CD4-positive, alpha-beta T cell treated with Interleukin-15 for 4 hours (primary cell): Measurements from ENCODE around the gene DDA1.
A peak's percentile ranks its signal among the peaks of the same experiment; 100 is the strongest.
"Not testable (repeated sequence)": the region's sequence is repeated elsewhere in the genome, so short reads cannot be mapped to it uniquely, and the experiment has no call there.

Source experiments
- DNase-seq: peaks from one replicate; pipeline ENCODE4 v3.0.0-alpha.2; 2020; ENCODE audit warnings: low spot score

The DDA1 gene

DNA sequence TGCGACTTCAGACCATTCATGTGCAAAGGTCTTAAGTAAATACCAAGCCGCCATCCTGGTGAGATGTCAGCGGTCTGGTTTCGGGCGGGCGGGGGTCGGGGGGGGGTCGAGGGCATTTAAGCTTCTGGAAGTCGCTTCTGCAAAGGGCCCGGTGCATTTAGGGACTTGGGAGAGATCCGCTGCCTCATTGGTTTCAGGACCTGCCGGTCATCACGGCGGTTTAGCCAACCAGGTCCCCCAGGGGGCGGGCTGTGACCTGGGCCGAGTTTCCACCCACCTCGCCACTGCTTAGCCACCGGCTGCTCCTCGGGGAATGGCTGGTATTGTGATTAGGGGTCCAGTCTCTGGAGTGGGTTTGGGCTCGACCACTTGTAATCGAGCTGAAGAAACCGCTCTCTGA lies 19.9 kb upstream of the DDA1 start:
- peak; percentile 18 for DNase-seq

DNA sequence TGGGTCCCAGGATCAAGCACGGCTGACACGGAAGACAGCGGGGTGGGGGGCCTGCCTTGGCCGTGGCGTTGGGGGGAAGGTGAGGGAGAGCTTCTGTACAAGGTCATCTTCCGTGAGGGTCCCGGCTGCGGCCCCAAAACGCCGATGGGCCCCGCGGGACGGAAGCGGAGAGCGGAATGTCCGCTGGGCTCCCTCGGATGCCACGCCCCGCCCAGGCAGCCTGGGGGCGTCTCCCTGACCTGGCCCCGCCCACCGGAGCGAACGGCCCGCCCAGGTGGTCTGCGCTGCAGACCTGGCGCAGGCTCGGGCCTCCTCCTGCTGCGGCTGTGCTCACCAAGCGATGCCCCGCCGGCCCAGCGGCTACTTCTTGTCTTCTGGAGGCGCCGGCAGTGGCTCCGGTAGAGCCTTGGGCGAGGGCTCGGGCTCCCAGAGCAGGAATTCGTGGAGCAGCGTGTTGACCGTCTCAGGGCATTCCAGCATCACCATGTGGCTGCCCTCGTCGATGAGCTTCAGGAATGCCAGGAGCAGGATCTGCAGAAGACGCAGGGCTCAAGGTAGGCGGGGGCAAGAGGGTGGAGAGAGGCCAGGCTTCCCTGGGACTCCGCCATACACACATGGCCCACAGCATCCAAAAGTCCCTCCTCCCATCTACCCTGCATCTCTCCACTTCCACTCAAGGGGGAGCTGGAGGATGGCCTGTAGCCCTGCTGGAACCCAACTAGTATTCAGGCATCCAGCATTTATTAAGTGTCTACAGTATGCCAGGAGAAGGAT lies 16.9 kb upstream of the DDA1 start:
- peak; percentile 81 for DNase-seq

- no peak for DNase-seq
Observed at GRCh38 chr19:17293605-17294004, 15.8 kb upstream of the DDA1 start.

DNA sequence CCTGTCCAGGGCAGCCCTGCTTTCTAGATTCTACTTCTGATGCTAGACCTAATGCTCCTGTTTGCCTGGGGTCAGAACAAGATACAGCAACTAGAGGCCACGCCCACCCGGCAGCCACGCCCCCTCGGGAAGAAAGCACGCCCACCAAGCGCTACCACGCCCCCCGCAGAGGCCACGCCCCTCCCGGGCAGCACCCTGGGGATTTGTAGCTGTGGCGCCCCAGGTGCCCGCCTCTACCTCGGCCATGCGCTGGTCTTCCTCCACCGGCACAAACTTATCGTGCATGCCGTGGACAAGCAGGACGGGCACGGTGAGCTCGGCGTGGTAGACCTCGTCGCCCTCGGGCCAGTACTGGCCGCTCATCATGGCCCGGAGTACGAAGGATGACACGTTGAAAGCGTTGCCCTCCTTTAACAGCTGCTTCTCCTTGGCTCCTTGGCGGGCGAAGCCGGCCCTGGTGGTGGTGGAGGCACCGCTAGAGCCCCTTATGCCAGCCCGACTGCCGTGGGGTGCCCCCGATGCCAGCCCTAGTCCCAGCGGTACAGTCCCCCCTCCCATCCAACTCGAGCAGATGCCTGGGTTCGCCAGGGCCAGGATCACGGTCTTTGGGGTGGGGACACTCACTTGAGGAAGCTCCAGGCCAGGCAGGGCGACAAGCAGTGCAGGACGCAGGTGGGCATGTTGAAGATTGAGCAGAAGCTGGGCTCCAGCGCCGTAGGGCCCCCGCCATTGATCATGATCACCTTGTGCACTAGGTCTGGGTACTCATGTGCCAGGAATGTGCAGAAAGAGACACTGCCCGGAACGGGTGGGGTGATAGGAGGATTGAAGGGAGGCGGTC lies 15.1 kb upstream of the DDA1 start:
- peak; percentile 25 for DNase-seq

GRCh38 chr19:17295551-17295950 lies 13.8 kb upstream of the DDA1 start:
- DNase-seq = not testable (repeated sequence)

- DNase-seq = no peak
Observed at GRCh38 chr19:17296273-17296672, 13.1 kb upstream of the DDA1 start.

DNA sequence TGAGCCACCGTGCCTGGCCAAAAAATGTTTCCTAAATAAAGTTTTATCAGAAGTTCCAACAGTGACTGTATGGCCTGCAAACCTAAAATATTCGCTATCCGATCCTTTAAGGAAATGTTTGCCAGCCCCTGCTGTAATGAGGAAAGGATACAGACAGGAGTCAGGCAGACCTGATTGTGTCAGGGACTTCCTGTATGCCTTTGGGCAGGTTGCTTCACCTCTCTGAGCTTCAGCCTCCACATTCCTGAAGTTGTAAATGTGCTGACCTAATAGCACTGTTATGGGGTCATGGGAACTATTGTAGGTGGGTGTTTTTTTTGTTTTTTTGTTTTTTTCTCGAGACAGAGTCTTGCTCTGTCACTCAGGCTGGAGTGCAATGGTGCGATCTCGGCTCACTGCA lies 12.4 kb upstream of the DDA1 start:
- DNase-seq = no peak

GRCh38 chr19:17300992-17301619 lies 8.3 kb upstream of the DDA1 start:
- no peak for DNase-seq

GRCh38 chr19:17302391-17303166 lies 6.8 kb upstream of the DDA1 start:
- no peak for DNase-seq

DNA sequence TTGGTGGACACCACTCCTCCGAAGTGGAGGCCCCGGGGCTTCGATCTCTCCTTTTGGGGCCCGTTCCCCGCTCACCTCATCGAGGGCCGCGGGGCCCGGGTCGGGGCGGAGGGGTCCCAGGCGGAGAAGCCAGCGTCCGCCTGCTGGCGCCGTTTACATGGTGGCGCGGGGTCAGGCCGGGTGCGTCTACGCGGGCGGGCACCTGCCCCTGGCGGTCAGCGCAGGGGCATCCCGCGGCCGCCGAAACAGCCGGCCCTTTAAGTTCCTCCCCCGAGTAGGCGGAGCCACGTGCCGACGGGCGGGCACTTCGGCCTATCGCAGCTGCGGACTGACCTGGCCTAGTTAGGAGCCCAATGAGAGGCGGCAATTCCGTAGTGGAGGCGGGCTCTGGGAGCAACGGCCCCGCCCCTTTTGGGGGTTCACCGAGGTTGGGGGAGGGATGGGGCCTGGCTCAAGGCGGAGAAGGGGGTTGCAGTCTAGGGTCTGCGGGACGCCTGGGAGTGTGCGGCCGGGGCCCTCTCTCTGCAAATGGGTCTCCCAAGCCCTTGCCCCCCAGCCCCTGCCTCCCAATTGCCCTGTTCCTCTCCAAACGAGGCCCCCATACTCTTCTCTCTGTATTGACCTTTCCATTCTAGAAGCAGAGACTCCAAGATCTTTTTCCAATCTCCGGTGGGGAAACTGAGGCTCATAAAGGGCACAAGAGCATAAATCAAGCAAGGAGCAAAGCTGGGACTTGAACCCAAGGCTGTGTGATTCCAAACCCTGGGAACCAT lies 6.0 kb upstream of the DDA1 start, which contains the start of gene ABHD8:
Gene ABHD8, minus strand, starts transcription at position 259 of the 773 bp plus-strand sequence. CDS start 1,809 bp downstream, outside the sequence.
- peak; percentile 94 for DNase-seq

DNA sequence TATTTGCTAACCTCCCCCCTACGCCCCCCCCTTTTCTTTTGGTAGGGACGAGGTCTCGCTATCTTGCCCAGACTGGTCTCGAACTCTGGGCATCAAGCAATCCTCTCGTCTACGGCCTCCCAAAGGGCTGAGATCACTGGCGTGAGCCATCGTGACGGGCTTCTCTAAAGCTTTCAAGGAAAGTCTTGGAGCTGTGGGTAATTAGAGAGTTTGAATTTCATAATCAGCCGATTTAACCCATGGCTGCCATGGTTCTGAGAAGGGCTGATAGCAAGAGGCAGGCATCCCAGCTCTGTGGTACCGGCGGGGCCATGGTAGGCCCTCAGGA lies 5.5 kb upstream of the DDA1 start:
- DNase-seq = no peak

- no peak for DNase-seq
Observed at GRCh38 chr19:17304386-17305215, 4.8 kb upstream of the DDA1 start.

DNA sequence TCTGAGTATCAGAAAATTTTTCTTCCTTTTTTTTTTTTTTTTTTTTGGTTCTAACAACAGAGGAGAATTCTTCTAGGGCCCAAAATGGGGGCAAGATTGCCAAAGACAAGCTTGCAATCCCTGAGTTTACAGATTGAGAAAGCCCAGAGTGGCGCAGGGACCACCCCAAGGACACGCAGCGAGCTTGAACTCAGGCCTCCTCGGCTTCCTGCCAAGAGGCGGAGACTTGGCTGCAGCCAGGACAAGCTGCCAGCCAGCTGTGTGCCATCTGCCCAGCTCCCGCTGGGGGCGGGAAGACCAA lies 4.2 kb upstream of the DDA1 start:
- no peak for DNase-seq

DNA sequence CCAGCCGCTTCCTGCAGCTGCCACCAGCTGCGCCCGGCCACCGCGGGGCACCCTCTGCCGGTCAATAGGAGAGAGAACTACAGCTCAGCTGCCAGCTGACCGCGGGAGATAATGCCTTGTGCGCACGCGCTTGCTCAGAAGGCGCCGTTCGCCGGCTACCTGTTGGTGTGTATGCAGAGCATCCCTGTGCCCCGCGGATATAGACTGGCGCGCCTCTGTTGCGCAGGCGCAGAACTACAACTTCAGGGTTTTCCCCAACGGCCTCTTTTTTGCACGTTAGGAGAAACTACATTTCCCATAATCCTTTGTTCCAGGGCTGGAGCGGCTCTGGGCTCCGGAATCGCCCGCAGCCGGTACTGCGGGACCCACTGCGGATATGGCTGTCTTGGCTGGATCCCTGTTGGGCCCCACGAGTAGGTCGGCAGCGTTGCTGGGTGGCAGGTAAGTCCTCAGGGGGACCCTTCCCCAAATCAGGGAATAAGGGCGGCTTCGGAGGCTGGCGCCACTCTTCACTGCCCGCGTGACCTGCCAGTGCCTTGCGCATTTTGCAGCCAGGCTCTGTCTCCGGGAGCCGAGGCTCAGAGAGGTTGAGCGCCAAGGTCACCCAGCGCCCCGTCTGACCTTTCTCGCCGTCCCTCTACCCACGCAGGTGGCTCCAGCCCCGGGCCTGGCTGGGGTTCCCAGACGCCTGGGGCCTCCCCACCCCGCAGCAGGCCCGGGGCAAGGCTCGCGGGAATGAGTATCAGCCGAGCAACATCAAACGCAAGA lies 3.7 kb upstream of the DDA1 start, which contains the start of gene MRPL34:
Gene MRPL34, plus strand, starts transcription at position 356 of the 768 bp plus-strand sequence. Its CDS starts 21 bp downstream, at position 377.
- peak; percentile 99 for DNase-seq

- DNase-seq = no peak
Observed at GRCh38 chr19:17306285-17306714, 3.1 kb upstream of the DDA1 start.

- no peak for DNase-seq
Observed at GRCh38 chr19:17307876-17308377, 1.4 kb upstream of the DDA1 start.

DNA sequence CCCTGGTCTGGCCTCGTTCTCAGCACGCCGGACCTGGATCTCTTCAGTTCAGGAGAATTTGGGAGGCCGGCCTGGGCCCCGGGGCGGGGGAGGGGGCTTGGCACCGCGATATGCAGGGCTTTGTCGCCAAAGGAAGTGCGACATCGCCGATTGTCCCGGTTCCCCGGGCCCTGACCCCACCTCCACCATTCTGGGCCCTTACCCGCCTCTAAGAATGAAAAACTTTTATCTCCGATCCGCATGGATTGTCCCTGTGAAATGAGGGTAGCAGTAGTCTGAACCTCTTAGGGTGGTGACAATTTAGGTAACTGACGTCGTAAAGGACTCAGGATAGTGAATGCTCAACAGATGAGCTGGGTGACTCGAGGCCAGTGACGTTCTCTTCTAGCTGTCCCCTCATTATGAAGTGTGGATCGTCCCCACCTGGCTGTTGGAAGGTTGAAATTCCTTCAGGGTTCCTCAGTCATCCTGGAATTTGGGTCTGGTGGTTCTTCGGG lies 650 bp downstream of the DDA1 start:
- no peak for DNase-seq

DNA sequence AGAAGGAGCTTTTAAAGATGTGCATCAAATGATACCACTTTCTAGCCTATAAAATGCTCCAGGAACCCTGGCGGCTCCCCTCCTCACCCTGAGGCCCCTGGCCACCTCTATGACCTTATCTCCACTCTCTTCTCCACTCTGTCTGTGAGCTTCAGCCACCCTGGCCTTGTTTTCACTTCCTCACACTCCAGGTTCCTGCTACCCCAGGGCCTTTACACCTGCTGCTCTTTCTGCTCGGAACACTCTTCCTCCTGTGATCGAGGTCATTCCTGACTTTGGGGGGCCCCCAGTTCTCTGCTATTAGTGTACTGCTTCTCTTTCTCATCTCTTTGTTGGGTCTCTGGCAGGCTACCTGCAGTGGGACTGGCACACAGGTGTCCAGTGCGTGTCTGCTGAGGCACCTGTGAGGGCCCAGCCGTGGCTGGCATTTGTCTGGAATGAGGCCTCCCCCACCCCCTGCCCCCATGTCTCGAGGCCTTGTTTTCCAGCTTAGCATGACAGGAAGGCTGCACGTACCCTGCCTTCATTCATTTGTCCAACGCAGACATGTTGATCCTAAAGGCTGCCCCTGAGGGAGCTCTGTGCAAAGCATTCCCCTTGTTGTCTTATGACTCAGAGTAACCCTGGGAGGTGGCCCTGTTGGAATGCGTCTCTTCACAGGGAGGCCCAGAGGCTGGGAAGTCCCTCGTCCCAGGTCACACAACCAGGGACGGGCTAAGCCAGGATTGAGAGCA lies 2.3 kb downstream of the DDA1 start:
- DNase-seq = no peak
